ENCODE measurements around the gene SIRPA. TPM values are rescaled to one million over a fixed set of nuclear protein-coding genes. Genes with fewer than 3 reads are reported as not detected.

SIRPA gene
- total and polyA plus RNA-seq, 2 of the 8 experiments (the other 6 are each of a cell fraction or from before 2014, with no cell fraction given), result 3.9 to 4.3 TPM

DNA sequence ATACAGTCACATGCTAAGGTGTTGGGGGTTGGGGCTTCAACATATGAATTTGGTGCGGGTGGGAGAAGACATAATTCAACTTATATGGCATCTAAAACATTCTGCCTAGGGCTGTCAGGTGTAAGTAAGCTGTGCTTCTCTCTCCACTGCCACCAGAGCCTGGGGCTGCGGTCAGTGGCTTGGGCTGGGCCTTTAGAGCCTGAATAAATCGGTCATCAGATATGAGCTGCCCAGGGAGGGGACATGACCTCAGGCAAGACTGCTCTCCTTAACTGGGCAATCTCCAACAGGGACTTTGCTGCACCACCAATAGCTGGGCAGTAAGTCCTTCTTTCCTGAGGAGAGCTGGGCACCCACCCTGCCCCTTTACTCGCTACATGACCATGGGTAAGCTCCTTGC lies 24.9 kb upstream of the SIRPA start:
- H3K4me3 ChIP-seq (ENCODE audit: extremely low read depth in 1 of 4, insufficient read depth in 2 of 4, low read depth in 3 of 4, low read length in 4 of 4), result no peak overlapping the region

More for the DNA sequence above, 24.9 kb upstream of the SIRPA start:
- Histone ChIP-seq H3K23me2 (ENCODE audit: low read depth, low read length) (no peaks in the 10 kb centered on the region; the same call in 1 of the 2 replicates), H4K20me1 (replicated peaks in 1 of 2; ENCODE audit: control insufficient read depth in 1 of 2, insufficient read depth in 2 of 2, low read length in 2 of 2) (no peaks in the 10 kb centered on the region), H3K4me2 (ENCODE audit: insufficient read depth in 1 of 2, low read depth in 2 of 2, low read length in 2 of 2) (no peak overlapping the region), H2BK12ac (ENCODE audit: low read depth, low read length) (no peak overlapping the region), H3K14ac (ENCODE audit: insufficient read length) (no peak overlapping the region), H3K9ac (replicated peaks in 1 of 4; ENCODE audit: extremely low read depth in 1 of 4, low read depth in 3 of 4, low read length in 3 of 4) (no peak overlapping the region), H3K56ac (replicated peaks; ENCODE audit: insufficient read length, low read depth, low read length) (no peak overlapping the region), H3K18ac (ENCODE audit: extremely low read depth, low read length) (no peak overlapping the region), H2AK5ac (ENCODE audit: low read depth, low read length) (no peak overlapping the region), H4K91ac (replicated peaks; ENCODE audit: insufficient read length, low read length) (no peak overlapping the region), H3K4ac (replicated peaks; ENCODE audit: insufficient read length, low read depth, low read length) (no peak overlapping the region), H2BK15ac (ENCODE audit: low read length) (no peak overlapping the region), H3K23ac (ENCODE audit: insufficient read length) (no peak overlapping the region), H3K27me3 (replicated peaks in 1 of 4; ENCODE audit: control insufficient read depth in 3 of 4, extremely low read depth in 1 of 4, insufficient read depth in 3 of 4, low read length in 3 of 4) (no peaks in the 10 kb centered on the region), H3K9me3 (ENCODE audit: insufficient read depth in 2 of 2, low read depth in 1 of 2, low read length in 1 of 2) (no peaks in the 10 kb centered on the region), H4K8ac (ENCODE audit: extremely low read depth, insufficient read depth, low read length) (no peak overlapping the region), H3K79me2 (ENCODE audit: control insufficient read depth in 1 of 2, insufficient read depth in 2 of 2, low read length in 2 of 2) (no peaks in the 10 kb centered on the region), H3K4me1 (replicated peaks in 1 of 4; ENCODE audit: control insufficient read depth in 3 of 4, insufficient read depth in 4 of 4, low read length in 3 of 4) (peaks cover 0 to 3% (median 0%) of the 10 kb centered on the region in 4 experiments; a peak in 3 of 7 replicates), H3K79me1 (ENCODE audit: low read depth, low read length) (no peaks in the 10 kb centered on the region), H4K5ac (ENCODE audit: insufficient read length, low read depth, low read length) (no peak overlapping the region), H2BK120ac (replicated peaks; ENCODE audit: low read depth, low read length) (no peak overlapping the region), H2BK5ac (ENCODE audit: low read depth, low read length) (no peak overlapping the region), H2BK20ac (ENCODE audit: low read length) (no peak overlapping the region), H3K36me3 (ENCODE audit: control insufficient read depth in 2 of 4, insufficient read depth in 4 of 4, low read length in 3 of 4) (no peaks in the 10 kb centered on the region), H2AFZ (ENCODE audit: low read length) (no peak overlapping the region), H3K27ac (ENCODE audit: low read depth, low read length) (no peak overlapping the region)
- ChIA-PET POLR2A (ENCODE audit: partially characterized antibody) (interaction anchor here (1.2 kb wide), 1 partner anchor 10 kb away, joined by 5 read pairs; no protein-coding TSS in a partner anchor), CTCF (ENCODE audit: partially characterized antibody) (interaction anchor here (0.6 to 1.4 kb wide), 3 partner anchors 68 to 478 kb away, joined by 3 to 4 read pairs (median 3); no protein-coding TSS in a partner anchor)
- DNase-seq (ENCODE audit: low read depth in 1 of 2, low spot score in 2 of 2) (no peak), FAIRE-seq (no peak)
- TF ChIP-seq SIX5 (IDR thresholded peaks at IDR 0.05; ENCODE audit: low read depth, low read length) (no peak), BACH1 (IDR thresholded peaks at IDR 0.05; ENCODE audit: low read length) (no peak), CBX5 (IDR thresholded peaks at IDR 0.05; ENCODE audit: low read depth, low read length) (no peak), SAP30 (IDR thresholded peaks at IDR 0.05; ENCODE audit: insufficient read depth, insufficient replicate concordance, low read length) (no peak), NRF1 (IDR thresholded peaks at IDR 0.05; ENCODE audit: low read depth, low read length) (no peak)
- WGBS, 2 experiments (ENCODE audit: extremely low coverage in 1 of 2, insufficient coverage in 1 of 2, insufficient read length in 1 of 2, insufficient replicate concordance in 2 of 2, low coverage in 1 of 2, low lambda C conversion rate in 2 of 2, missing lambda C conversion rate in 1 of 2), result 86% methylated on average over 4 of the region's 4 CpGs; no CpG with 5 or more reads in 1 of the 2 experiments
